ENCODE data around the gene RFX3.

DNA sequence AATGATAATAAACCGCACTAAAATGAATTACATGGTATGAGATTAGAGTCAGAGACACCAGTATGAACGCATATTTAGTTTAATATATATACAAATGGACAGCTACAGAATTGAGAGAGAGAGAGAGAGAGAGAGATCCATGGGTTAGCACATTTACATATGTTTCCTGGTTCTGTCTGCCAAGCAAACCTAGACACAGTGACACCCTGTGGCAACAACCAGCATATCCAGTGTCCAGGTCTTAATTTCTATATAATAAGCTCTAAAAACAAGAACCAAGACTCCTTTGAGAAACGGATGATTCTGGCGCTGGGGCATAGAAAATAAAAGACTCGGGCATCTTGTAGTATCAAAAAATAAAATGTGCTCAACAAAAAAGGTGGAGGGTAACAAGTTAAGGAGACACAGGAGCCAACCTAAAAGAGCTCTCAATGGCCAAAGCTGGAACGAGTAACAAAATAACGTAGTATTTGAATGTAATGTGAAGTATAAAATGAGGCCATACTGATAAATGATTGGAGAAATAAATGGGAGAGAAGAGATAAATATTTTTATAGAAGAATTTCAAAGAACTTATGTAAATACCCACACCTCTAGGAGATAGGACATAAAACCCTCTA, 84.5 kb downstream of the RFX3 start:
- TF ChIP-seq, protein P1, sequence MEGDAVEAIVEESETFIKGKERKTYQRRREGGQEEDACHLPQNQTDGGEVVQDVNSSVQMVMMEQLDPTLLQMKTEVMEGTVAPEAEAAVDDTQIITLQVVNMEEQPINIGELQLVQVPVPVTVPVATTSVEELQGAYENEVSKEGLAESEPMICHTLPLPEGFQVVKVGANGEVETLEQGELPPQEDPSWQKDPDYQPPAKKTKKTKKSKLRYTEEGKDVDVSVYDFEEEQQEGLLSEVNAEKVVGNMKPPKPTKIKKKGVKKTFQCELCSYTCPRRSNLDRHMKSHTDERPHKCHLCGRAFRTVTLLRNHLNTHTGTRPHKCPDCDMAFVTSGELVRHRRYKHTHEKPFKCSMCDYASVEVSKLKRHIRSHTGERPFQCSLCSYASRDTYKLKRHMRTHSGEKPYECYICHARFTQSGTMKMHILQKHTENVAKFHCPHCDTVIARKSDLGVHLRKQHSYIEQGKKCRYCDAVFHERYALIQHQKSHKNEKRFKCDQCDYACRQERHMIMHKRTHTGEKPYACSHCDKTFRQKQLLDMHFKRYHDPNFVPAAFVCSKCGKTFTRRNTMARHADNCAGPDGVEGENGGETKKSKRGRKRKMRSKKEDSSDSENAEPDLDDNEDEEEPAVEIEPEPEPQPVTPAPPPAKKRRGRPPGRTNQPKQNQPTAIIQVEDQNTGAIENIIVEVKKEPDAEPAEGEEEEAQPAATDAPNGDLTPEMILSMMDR (IDR thresholded peaks at IDR 0.05) = peak in 1 of 3 experiments; percentile 22
- TF ChIP-seq POLR2A (IDR thresholded peaks at IDR 0.05) (no peak), POLR2AphosphoS5 (IDR thresholded peaks at IDR 0.05; ENCODE audit: insufficient read depth in 1 of 2, low read depth in 1 of 2) (no peak)
